HG03280 (cell line): Measurements from ENCODE around the gene ERGIC1.
"Not testable (repeated sequence)": the region's sequence is repeated elsewhere in the genome, so short reads cannot be mapped to it uniquely, and the experiment has no call there.

ENCODE experiments used
- ATAC-seq: cut with Tn5 transposase; IDR thresholded peaks from one replicate; pipeline ENCODE4 v1.9.1; 2021; ENCODE audit warnings: mild to moderate bottlenecking, moderate library complexity; ENCODE audit not compliant: unreplicated experiment

The ERGIC1 gene

DNA sequence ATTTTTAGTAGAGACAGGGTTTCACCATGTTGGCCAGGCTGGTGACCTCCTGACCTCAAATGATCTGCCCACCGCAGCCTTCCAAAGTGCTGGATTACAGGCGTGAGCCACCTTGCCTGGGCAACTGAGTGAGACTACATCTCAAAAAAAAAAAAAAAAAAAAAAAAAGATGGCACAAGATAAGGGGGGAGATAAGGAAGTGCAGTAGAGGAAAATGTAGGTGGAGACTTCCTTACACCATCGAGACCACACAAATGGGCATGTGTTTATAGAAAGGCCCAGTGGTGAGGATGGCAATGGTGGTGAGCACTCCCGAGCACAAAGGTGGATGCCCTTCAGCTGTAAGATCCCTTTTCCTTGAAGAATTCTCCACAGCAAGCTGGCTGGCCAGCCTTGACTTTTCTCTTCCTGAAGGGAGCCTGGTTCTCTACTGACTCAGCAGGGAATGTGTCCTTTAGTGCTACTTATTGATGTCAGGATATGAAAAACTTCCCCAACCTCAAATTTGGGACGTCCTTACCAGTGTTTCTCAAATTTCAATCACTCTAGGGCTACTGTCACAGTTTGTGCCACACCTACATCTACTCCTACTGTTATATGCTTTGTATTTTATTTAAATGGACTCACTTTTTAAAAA is 28.2 kb downstream of the ERGIC1 start:
- ATAC-seq, result no peak

DNA sequence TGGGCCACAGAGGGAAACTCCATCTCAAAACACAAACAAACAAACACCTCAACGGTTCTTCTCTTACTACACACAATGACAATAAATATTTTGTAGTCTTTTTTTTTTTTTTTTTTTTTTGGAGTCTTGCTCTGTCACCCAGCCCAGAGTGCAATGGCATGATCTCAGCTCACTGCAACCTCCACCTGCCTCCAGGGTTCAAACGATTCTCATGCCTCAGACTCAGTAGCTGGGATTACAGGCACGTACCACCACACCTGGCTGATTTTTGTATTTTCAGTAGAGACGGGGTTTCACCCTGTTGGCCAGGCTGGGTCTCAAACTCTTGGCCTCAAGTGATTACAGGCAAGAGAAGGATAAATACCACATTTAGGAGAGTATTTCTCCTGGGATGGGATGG is 30.1 kb downstream of the ERGIC1 start:
- ATAC-seq, result not testable (repeated sequence)

DNA sequence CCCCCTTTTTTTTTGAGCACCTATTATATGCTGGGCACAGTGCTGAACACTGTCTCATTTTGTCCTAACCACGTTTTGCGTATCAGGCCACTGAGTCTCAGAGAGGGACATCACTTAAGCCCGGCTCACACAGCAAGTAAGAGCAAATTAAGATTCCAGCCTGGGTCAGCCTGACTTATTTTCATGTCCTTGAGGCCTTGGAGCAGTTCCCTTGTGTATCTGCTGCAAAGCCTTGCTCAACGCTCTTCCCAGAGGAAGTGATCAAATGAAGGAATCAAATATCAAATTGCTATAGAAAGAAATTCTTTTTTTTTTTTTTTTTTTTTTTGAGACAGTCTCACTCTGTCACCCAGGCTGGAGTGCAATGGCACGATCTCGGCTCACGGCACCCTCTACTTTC is 30.7 kb downstream of the ERGIC1 start:
- ATAC-seq, result no peak

DNA sequence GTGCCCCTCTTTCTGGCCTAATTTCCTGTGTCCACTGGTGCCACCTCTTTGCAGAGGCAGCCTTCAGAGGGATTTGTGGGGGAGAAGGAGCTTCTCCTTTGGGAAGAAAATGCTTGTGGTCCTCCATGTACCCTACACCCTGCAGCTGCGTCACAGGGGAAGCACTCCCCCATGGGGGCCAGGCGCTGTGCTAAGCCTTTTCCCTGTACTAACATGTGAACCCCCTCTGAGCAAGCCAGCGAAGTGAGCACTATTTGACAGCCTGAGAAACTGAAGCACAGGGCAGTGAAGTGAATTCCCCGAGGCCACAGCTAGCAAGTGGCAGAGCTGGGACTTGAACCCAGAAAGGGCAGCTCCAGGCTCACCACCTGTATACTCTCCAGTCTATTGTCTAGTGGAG is 32.3 kb downstream of the ERGIC1 start:
- no peak for ATAC-seq

DNA sequence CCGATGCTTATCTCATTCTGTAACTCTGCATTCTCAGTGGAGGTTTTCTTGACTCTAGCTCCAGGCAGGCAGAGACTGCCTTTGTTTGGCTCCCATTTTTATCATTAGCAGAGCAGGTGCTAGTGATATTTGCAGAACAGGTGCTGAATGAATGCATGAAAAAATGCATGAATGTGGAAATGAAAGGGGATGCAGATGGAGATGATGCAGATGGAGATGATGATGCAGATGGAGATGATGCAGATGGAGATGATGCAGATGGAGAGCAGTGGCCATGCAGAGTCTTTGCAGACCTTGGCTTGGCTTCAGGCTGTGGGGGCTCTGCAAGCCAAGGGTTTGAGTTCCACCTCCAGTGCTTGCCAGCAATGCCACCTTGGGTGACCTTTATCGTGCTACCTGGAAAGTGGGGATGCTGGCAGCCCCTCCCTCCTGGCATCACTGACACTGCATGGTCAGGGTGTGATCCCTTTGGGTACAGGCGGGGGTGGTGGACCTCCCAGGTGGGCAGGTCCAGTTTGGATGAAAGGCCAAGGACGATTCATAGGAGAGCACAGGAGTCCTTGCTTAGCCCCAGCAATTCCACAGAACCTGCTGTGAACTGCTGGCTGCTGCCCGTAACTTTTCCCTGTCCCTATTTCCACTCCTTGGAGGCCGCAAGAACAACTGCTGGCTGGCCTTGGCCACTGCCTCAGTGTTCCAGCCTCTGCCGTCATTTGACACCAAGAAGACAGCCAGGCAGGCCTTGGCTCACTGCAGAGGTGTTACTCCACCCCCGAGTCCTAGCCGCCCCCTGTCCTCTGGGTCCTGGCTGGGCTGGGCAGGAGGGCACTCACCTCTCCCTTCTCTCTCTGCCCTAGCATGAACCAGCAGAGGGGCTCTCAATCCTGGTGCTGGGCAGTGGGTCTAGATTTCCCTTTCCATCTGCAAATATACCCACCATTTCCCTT is 33.0 kb downstream of the ERGIC1 start:
- no peak for ATAC-seq

DNA sequence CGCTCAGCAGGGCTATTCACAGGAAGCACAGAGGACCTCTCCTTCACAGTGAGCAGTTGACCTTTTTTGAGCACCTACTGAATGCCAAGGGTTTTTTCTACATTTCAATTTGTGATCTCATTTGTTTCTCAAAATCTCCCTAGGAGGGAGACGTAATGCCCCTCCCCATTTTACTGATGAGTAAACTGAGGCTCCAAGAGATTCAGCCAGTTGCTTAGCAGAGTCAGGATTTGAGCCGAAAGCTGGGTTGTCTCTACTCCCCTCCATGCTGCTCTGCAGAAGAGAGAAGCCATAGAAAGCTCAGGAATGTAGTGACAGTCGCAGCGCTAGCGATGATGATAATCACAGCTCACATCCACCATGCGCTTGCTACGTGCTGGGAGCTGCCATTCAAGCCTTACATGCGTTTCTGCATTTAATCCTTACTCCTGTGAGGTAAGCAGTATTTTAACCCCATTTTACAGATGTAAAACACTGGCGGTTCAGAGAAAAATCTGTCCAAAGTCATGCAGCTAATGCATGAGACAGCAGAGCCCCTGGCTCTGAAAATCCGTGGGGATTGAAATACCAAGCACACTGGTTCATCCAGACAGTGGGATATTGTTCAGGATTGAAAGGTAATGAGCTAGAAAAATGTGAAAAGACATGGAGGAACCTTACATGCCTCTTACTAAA is 33.8 kb downstream of the ERGIC1 start:
- ATAC-seq, result no peak

DNA sequence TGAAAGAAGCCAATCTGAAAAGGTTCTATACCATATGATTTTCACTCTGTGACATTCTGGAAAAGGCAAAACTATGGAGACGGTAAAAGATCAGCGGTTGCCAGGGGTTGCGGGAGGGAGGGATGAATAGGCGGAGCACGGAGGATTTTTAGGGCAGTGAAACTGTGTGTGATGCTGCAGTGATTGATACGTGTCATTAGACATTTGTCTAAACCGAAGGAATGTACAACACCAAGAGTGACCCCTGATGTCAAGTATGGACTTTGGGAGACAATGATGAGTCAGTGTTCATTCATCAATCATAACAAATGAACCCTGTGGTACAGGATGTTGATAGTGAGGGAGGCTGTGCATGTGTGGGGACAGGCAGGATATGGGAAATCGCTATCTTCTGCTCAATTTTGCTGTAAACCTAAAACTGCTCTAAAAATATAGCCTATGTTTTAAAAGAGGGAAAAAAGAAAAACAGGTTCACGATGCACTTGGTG is 34.4 kb downstream of the ERGIC1 start:
- no peak for ATAC-seq

DNA sequence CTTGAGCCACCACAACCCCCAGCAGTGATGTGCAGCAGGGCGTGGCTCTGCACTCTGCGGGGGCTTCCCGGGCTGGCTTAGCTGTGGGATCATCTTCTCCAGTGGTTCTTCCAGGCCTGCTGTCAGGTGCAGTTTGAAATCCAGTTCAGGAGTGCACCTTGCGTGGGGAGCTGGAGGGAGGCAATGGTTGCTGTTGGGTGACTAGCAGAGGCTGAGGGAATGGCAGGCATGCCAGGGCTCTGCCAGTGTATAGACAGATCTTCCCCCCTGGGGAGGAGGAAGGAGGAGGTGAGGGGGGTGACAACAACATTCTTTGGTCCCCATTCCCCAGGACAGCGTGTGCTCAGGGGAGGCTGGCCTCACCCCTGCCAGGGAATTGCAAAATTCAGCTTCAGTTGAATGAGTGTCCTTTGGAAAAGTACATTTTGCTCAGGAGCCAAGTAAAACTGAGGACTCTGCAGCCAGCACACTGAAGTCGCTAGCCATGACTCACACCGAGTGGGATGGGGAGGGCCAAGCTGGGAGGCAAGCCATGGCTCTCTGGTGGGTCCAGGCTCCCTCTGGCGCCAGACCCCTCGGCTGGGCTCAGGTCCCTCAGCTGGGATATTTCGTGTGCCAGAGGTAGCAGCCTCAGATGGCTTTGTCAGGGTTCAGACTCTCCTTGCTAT is 35.0 kb downstream of the ERGIC1 start:
- no peak for ATAC-seq

DNA sequence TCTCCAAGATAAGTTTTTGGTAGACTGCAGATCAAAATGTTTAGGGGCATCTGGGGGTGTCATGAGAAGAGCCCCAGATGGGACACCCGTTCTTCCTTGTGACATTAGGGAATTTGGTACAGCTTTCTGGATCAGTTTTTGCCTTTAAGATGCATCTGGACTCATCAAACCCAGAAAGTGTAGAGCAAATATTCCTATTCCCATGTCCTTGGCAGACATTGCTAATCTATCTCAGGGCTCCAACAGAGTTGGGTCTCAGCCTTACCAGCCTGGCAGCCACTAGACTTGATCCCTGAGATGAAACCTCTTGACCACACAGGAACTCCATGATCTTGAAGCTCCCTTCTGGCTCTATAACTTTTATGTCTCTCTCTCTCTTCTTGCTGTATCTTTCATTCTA is 35.6 kb downstream of the ERGIC1 start:
- ATAC-seq, result no peak

DNA sequence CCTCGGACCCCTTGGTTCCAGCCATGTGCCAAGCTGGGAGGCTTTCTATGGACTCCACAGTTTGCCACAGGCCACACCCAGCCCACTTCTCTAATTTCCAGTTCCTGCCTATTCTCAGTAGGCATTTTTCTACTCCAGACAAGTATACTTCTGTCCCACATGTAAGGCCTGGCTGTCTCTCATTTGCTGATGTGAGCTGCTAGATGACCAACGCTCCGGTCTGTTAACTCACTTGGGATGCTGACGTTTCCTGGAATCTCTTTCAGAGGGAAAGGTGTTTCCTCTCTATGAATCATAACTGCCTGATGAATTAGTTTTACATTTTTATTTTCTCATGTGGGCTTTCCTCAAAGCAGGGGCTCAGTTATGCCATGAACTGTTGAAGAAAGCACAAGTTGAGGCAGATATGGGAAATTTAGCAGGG is 36.3 kb downstream of the ERGIC1 start:
- no peak for ATAC-seq

DNA sequence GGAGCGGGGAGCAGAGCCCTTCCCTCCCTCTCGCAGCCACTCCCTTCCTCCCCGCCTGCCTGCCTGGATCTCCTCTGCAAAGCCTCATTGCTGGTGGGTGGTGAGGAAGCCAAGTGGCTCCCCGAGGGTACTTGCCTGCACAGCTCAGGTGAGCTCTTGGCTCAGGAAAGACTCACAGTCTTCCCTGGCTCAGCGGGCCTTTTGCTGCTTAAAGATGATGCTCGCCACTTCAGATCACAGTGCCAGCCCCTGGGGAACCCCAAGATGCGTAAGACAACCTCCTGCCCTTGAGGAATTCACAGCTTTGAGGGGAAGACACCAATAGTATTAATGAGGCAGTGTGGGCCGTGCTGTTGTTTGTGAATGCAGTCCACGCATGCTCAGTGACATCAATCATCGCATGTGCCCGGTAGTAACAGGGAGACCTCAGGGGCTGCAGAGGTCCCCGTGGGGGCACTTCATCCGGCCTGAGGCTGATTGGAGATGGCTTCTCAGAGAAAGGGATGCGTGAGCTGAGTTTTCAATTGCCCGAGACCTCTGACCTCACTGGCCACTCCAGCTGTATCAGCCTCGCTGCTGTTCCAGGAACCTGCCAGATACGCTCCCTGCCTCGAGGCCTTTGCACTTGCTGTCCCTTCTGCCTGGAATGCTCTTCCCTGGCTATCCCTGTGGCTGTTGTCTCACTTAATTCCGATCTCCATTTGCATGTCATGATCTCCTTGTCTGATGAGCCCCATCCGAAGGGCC is 36.8 kb downstream of the ERGIC1 start:
- no peak for ATAC-seq

DNA sequence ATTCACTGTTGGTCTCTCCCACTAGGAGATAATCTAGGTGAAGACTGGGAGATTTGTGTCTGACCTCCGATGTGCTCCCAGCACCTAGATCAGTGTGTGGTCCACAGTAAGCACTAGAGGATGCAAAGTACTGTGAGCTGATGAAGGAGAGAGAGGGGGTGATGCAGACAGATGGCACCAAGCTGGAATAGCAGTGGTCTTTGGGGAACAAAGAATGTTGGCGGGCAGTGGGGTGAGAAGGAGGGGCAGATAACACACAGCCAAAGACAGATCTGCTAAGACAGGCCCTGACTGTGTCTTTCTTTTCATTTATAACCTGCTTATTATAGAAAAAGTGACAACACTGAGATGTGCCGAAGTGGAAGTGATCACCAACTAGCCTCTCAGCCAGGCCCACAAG is 37.5 kb downstream of the ERGIC1 start:
- ATAC-seq, result no peak

DNA sequence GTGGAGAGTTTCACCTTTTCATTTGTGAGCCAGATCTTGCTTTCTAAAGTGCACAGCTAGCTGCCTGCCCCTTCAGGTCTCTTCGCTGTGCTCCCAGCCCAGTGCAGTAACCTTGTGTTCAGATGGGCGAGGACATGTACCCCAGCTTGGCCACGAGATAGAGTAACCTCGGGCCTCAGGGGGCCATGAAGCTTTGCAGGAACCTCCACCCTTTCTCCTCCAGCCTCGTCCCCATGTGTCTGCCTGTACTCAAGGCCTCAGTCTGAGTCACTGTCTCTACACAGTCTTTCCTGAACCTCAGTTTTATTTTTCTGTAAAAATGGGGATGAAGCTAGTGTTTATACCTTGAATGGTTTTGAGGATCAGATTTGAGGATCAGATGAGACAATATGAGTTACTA is 37.9 kb downstream of the ERGIC1 start:
- no peak for ATAC-seq

DNA sequence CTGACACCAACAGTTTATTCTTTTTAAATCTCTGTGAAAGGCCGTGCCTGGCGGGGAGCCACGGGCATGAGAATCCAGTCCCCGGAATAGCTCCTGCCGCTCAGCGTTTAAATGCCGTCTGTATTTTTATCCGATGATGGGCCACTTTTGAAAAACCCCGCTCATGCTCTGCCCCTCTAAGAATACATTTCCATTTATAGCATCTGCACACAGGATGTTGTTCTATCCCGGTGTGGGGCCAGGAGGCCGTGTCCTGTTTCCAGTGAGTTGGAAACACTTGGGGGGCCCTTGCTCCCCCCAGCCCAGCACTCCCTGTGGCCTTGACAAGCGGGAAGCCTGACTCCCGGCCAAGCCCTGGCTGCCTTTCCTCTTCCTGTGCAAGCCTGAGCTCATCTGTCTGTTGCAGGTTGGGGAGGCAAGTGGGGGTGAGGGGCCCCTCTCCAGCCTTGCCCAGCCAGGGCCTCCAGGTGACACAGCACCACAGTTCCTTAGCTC is 39.0 kb downstream of the ERGIC1 start:
- no peak for ATAC-seq

DNA sequence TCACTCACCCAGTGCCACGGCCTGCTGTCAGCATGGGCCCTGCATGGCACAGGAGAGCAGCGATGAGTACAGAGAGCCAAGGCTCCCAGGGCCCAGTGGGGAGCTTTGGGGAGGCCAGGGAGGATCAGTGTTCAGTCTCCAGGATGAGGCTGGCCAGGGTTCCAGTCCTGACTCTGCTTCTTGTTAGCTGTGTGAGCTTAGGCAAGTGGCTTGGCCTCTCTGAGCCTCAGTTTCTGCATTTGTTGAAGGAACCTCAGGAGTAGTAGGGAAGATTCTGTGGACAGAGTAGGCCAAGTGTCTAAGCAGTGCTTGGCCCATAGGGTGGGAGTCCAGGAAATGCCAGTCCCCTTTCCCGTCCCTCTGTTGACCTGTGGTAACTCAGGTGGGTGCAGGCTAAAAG is 39.5 kb downstream of the ERGIC1 start:
- no peak for ATAC-seq

DNA sequence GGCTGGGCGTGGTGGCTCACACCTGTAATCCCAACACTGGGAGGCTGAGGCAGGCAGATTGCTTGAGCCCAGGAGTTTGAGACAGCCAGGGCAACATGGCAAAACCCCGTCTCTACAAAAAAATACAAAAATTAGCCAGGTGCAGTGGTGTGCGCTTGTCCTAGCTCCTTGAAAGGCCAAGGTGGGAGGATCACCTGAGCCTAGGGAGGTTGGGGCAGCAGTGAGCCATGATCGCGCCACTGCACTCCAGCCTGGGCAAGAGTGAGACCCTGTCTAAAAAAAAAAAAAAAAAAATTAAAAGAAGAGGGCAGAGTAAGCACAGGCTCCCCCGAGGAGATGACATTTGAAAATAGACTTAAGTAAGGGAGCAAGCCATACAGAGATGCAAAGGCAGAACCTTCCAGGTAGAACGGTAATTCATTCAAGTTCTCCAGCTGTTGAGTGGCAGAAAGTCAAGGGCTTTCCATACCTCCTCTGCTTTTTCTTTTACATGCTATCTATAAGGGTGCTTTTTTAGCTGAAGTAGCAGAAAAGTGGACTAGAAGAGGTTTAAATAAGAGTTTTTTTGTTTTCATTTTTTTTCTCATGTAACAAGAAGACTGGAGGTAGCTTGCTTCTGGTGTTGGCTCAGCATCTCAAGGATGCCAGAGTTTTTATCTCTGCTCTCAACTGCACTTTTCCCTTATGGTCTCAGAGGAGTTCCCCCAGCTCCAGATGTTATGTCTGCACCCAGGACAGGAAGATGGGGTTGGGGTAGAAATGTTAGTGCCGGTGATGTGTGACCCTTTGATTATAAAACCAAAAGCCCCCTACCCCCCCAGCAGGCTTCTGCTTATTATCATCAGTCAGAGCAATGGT is 40.8 kb downstream of the ERGIC1 start:
- no peak for ATAC-seq

DNA sequence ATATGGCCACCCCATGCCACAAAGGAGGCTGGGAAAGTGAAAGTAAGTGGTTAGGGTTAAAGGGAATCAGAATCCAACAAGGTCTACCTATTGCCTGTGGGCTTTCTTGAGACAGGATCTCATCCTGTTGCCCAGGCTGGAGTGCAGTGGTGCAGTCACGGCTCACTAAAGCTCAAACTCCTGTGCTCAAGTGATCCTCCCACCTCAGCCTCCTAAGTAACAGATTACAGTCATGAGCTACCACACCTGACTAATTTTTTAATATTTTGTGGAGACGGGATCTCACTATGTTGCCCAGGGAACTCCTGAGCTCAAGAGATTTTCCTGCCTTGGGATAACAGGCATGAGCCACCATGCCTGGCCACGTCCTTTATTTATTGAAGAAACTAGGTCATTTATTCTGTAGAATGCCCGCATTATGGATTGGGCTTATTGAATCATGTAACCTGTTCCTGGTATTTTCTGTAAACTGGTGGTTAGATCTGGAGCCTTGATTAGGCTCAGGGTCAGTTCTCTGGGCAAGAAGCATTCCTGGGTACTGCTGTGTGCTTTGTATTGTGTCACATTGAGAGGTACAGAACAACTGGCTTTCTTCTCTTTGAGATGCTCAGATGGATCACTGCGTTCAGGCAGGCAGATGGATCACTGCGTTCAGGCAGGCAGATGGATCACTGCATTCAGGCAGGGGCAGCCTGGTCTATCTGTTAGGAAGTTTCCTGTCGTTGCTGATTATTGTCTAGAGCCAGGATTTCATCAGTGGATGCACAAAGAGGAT is 41.6 kb downstream of the ERGIC1 start:
- ATAC-seq, result no peak

DNA sequence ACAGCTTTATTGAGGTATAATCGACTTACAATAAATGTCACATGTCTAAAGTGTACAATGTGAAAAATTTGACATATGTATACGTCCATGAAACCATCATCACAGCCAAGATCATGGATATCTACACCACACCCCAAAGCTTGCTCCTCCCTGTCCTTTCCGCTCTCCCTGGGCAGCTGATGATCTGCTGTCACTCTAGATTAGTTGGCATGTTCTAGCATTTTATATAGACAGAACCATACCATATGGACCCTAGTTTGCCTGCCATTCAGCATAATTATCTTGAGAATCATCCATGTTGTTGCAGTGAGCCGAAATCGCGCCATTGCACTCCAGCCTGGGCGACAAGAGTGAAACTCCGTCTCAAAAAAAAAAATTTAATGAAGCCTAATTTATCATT is 42.5 kb downstream of the ERGIC1 start:
- no peak for ATAC-seq
